Measurements from ENCODE around the gene MXRA8.

Gene MXRA8

DNA sequence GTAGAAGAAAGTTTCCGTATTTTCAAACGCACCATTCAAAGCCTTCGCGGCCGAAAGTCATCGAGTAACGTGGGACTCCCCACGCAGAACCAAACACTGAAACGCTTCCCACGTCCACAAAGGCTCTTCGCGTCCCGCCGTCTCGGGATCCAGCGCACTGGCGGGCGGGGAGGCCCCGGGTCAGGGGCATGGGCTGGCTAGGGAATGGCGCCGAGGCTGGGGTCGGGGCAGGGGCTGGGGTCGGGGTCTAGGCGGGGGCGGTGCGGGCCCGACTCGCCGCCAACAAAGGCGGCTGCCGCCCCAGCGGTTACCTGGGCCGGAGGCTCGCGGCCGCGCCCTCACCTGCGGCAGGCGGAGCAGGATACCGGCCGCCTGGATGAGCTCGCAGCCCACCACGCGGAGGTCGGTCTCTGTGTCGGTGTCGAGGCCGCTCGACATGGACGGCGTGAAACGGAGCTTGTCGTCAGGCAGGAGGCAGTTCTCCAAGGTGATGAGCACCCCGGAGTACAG, 40.4 kb upstream of the MXRA8 start:
- DNase-seq: no peak
- TF ChIP-seq, protein P1, sequence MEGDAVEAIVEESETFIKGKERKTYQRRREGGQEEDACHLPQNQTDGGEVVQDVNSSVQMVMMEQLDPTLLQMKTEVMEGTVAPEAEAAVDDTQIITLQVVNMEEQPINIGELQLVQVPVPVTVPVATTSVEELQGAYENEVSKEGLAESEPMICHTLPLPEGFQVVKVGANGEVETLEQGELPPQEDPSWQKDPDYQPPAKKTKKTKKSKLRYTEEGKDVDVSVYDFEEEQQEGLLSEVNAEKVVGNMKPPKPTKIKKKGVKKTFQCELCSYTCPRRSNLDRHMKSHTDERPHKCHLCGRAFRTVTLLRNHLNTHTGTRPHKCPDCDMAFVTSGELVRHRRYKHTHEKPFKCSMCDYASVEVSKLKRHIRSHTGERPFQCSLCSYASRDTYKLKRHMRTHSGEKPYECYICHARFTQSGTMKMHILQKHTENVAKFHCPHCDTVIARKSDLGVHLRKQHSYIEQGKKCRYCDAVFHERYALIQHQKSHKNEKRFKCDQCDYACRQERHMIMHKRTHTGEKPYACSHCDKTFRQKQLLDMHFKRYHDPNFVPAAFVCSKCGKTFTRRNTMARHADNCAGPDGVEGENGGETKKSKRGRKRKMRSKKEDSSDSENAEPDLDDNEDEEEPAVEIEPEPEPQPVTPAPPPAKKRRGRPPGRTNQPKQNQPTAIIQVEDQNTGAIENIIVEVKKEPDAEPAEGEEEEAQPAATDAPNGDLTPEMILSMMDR (IDR thresholded peaks at IDR 0.05; ENCODE audit: low read depth, low read length): no peak
- Histone ChIP-seq H3K9me3 (no peaks in the 10 kb centered on the region), H3K4me3 (ENCODE audit: low read depth, low read length) (peak overlapping the region; percentile 87), H3K27me3 (no peaks in the 10 kb centered on the region), H3K4me1 (no peaks in the 10 kb centered on the region; the same call in 1 of the 2 replicates), H3K36me3 (peaks cover 69% of the 10 kb centered on the region)

DNA sequence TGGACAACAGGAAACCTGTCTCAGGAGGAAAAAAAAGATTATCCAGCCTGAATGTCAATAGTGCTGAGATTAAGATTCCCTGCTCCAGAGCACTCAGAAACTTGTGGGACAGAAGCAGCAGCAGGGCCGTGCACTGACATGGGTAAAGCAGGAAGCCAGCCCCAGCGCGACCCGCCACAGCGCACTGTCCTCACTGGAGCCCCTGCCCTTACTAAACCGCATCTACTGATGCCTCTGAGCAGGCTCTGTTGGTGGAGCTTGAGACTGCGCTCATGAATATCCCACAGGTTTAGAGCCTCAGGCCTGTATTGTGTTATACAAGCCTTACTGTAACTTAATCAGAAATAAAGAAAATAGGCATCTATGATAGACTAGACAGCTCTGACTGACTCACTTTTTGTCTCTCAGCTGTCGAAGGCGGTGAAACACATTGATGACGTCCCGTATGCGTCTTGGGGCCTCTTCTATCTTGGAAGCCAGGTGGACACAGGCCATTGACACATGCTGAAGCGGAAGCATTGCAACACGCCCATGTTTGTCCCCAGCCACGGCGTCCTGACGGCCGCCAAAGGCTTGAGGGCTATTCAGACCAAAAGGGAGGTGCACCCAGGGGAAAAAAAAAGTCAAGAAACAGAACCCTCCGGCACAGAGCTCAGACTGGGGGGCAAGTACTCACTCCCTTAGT, 39.6 kb upstream of the MXRA8 start:
- no peaks in the 10 kb centered on the region for H3K27me3 ChIP-seq
- H3K36me3 ChIP-seq: peaks cover 71% of the 10 kb centered on the region
- no peaks in the 10 kb centered on the region; the same call in 1 of the 2 replicates for H3K4me1 ChIP-seq
- peak overlapping the region; percentile 87 for H3K4me3 ChIP-seq (ENCODE audit: low read depth, low read length)
- DNase-seq: no peak
- H3K9me3 ChIP-seq: no peaks in the 10 kb centered on the region
- TF ChIP-seq, protein P1 (IDR thresholded peaks at IDR 0.05; ENCODE audit: low read depth, low read length): no peak

DNA sequence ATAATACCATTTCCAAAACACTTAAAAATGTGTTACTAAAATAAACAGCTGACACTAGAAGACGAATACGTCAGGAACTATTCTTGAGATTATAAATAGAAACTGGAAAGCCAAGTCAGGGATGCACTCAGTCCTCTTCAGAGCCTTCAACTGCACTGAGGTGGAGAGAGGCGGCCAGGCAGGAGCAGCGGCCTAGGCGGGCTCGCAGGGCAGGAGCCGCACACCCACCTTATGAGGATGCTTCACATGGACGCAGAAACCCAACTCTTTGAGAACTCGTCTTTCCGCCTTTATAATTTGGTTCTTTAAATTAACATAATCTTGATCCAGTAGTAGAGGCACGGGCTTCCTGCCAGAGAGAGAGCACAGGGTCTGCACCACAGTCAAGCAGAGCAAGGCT, 36.8 kb upstream of the MXRA8 start:
- TF ChIP-seq, protein P1 (IDR thresholded peaks at IDR 0.05; ENCODE audit: low read depth, low read length): no peak
- H3K27me3 ChIP-seq: no peaks in the 10 kb centered on the region
- no peaks in the 10 kb centered on the region for H3K9me3 ChIP-seq
- DNase-seq: no peak
- H3K4me3 ChIP-seq (ENCODE audit: low read depth, low read length): no peak overlapping the region
- peaks cover 72% of the 10 kb centered on the region for H3K36me3 ChIP-seq
- no peaks in the 10 kb centered on the region for H3K4me1 ChIP-seq

DNA sequence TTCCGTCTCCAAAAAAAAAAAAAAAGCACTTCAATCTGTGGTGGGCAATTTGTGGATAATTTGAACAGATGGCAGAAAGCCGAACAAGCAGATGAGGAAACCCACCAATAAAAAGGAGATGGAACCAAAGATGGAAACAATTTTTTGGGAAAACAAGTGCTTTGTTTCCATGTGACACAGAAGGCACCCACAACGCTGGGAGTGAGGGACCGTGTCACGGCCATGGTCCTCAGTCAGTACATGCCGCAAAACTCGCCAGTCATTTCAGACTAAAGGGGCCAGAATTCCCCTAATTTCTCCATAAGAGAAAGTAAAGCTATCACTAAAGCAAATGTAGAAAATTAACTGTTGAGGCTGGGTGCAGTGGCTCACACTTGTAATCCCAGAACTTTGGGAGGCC, 35.8 kb upstream of the MXRA8 start:
- Histone ChIP-seq H3K36me3 (peaks cover 79% of the 10 kb centered on the region), H3K27me3 (no peaks in the 10 kb centered on the region), H3K9me3 (no peaks in the 10 kb centered on the region), H3K4me1 (no peaks in the 10 kb centered on the region), H3K4me3 (ENCODE audit: low read depth, low read length) (no peak overlapping the region)
- DNase-seq: no peak
- TF ChIP-seq, protein P1 (IDR thresholded peaks at IDR 0.05; ENCODE audit: low read depth, low read length): no peak

DNA sequence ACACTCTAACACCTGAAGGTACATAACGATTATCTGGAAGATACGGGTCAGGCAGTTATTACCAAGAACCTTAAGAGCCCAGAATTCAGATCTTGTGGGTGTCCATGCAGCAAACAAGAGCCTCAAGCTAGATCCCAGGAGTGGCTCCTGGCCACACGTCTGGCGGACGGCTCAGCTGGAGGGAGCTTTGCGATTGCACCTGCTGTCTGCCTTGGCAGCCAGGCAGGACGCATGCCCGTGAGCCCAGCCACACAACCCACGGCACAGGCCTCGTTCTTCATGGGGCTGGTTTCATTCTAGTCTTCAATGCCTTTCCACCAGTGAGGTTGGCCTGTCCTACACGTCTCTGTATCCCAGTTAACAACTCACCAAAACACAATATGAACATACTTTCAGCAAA, 35.1 kb upstream of the MXRA8 start:
- Histone ChIP-seq H3K27me3 (no peaks in the 10 kb centered on the region), H3K36me3 (peaks cover 86% of the 10 kb centered on the region), H3K4me3 (ENCODE audit: low read depth, low read length) (no peak overlapping the region), H3K4me1 (no peaks in the 10 kb centered on the region), H3K9me3 (no peaks in the 10 kb centered on the region)
- TF ChIP-seq, protein P1 (IDR thresholded peaks at IDR 0.05; ENCODE audit: low read depth, low read length): no peak
- DNase-seq: no peak

DNA sequence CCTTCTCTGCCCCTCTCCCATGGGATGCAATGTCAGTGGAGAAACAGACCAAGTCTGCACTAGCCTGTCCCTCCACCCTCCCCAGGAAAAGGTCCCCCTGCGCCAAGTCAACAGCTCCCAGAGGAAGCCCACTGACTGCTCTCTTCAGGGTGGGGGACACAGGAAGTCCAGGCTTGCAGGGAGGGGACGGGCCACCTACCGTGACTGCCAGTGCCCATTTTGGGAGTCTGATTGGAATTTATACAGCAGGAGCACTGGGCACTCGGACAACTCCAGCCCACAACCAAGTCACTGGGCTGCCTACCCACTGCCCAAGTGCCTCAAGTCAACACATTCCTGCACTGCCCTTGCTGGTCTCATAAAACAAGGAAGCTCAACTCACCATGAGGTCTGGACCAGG, 34.7 kb upstream of the MXRA8 start:
- Histone ChIP-seq H3K4me3 (ENCODE audit: low read depth, low read length) (no peak overlapping the region), H3K36me3 (peaks cover 90% of the 10 kb centered on the region), H3K4me1 (no peaks in the 10 kb centered on the region), H3K9me3 (no peaks in the 10 kb centered on the region), H3K27me3 (no peaks in the 10 kb centered on the region)
- TF ChIP-seq, protein P1 (IDR thresholded peaks at IDR 0.05; ENCODE audit: low read depth, low read length): no peak
- no peak for DNase-seq

All from BE2C (cell line).